D721Med (cell line): ENCODE measurements around the gene NLGN4X.

Source experiments
- DNase-seq: peaks from one replicate; pipeline ENCODE4 v3.0.0; 2011; ENCODE audit warnings: low spot score; ENCODE audit not compliant: insufficient read length
- FAIRE-seq: peaks from 2 replicates; lab custom pipeline; 2011; peaks lifted over from hg19 to GRCh38; lab: Jason Lieb, UNC
- CTCF ChIP-seq: IDR thresholded peaks from 2 replicates; pipeline ENCODE4 v1.5.1; 2012; ENCODE audit warnings: mild to moderate bottlenecking, control low read depth; ENCODE audit not compliant: insufficient read depth; ENCODE audit errors: missing control alignments

NLGN4X gene

GRCh38 chrX:6163721-6164120 lies 64.9 kb downstream of the NLGN4X start:
- FAIRE-seq = no peak
- no peak for TF ChIP-seq CTCF
- no peak for DNase-seq

- FAIRE-seq (no peak), DNase-seq (no peak)
- no peak for TF ChIP-seq CTCF
These were observed 69.2 kb downstream of the NLGN4X start for GRCh38 chrX:6159468-6159867.

GRCh38 chrX:6151971-6152370 lies 76.7 kb downstream of the NLGN4X start:
- no peak for TF ChIP-seq CTCF
- DNase-seq (no peak), FAIRE-seq (no peak)

GRCh38 chrX:6149060-6149872 lies 79.4 kb downstream of the NLGN4X start:
- TF ChIP-seq CTCF = no peak
- no peak for DNase-seq
- no peak for FAIRE-seq

- DNase-seq = no peak
- TF ChIP-seq CTCF = no peak
- no peak for FAIRE-seq
These were observed 94.4 kb downstream of the NLGN4X start for GRCh38 chrX:6134255-6134654.

- no peak for DNase-seq
- peak; percentile 76 for FAIRE-seq
- no peak for TF ChIP-seq CTCF
These were observed 95.7 kb downstream of the NLGN4X start for GRCh38 chrX:6132970-6133369.

GRCh38 chrX:6131287-6131686 lies 97.4 kb downstream of the NLGN4X start:
- FAIRE-seq (no peak), DNase-seq (no peak)
- TF ChIP-seq CTCF = no peak
